Measurements from ENCODE around the gene KLHDC9. TPM values are rescaled to one million over a fixed set of nuclear protein-coding genes. Genes with fewer than 3 reads are reported as not detected.

KLHDC9 gene
- polyA plus RNA-seq, 1 donor: 15.0 TPM

DNA sequence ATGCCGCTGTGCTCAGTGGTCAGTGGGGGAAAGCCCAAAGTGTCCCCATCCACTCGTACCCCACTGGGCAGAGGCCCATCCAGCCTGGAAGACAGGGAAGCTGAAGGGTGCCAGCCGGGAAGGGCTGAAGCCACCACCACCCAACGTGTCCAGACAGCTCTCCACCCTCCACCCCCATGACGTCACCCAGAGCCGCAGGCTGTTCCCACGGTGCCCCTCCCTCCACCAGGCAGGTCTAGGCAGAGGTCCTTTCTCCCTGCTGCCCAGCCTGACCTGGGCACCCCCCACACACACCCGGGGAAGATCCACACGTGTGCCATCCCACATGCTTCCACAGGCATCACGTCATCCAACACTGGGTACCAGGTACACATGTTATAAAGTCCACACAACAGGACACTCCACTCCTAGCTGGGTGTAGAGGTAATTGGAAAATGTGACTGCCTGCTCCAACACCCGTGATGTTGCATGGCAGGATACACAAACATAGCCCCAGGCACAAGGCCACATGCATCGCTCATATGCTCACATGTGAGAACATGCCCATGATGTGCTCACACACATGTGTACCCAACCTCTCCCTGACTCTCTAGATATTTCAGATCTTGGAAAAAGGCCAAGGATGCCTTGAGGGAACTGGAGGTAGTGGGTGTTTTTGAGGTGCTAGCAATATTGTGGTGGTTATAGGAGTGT lies 23.3 kb upstream of the KLHDC9 start:
- no peak for DNase-seq

DNA sequence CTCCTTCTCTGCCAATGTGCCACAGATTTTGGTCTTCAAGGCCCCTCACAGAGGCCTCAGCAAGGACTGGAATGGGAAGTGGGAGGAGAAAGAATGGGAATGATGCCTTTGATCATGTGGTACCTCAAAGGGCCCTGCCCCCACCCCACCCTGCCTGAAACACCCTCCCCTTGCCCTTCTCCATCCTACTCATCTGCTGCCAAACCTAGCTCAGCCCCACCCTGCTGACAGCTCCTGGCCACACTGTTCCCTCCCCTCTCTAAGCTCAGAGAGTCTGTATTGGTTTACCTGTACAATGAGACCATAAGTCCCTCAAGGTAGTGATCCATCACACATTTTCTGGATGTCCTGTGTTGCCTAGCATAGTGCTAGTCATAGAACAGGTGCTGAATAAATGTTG lies 21.8 kb upstream of the KLHDC9 start:
- DNase-seq: no peak

GRCh38 chr1:161077426-161077825 lies 20.7 kb upstream of the KLHDC9 start:
- no peak for DNase-seq

- no peak for DNase-seq
These were observed 18.6 kb upstream of the KLHDC9 start for GRCh38 chr1:161079436-161080110.

DNA sequence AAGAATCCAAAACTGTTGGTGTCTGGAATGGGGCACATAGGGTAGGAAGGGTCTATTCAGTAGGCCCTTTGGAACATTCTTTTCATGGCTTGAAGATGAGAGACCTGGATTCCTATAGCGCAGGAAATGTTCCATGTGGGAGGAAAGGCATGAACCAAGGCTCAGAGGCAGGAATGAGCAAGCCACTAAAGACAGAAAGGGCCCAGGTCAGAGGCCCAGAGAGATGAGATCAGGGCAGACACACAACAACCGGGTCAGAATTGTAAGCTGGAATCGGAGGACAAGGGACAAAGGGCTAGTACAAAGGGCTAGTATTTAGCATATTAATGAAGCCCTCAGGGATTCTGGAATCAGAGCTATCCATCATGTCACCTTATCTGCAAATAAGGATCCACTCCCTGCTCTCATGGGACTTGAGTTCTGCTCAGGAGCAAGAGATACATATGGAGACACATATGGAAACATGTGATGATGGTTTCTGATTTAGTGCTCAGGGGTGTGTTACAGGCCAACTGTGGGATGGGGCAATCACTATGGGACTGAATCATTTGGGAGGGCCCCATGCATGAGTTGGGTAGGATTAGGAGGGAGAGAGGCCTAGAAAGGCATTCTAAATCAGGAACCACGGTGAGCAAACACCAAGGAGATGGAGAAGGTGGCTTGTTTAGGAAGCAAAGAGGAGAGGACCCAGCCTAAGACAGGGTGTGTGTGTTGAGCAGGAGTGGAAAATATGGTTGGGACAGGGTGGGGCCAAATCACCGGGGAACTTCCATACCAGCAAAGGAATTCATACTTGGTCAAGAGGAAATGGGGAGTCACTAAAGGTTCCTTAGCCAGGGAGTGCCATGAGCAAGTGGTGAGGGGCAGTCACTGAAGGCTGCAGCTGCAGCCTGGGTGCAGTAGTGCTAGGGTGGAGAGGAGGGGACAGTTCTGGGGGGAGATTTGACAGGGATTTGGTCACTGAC lies 17.4 kb upstream of the KLHDC9 start:
- no peak for DNase-seq

DNA sequence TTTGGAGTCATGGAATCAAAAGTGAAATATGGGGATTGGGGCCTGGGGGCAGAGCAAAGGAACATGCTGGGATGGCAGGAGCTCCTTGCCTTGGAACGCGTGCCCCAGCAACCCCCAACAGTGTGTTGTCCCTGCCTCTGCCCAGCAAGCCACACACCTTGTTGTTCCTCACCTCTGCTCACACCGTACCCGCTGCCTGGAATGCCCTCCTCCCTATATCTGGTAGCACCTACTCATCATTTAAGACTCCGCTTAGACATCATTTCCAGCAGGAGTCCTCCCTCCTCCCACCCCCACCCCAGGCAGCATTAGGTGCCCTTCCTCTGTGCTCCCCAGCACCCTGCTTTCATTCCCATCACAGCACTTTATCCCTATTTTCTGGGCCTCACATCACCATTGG lies 16.6 kb upstream of the KLHDC9 start:
- DNase-seq: no peak

DNA sequence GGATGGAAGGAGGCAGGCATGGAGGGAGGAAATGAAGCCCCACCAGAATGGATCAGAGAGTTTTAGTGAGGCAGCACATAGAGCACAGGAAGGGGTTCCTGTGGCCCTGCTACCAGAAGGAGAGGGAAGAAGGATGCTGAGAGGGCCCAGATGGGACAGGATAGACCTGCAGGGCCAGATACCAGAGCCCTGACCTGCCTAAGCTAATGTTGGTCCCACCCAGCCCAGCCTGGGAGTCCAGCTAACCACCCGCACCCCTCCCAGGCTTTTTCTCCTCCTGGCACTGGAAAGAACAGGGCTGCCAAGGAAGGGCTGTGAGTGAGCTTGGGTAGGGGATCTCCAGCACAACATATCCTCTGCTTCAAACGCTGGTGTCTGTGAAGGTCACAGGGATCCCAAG lies 15.7 kb upstream of the KLHDC9 start:
- DNase-seq: no peak

- no peak for DNase-seq
These were observed 15.0 kb upstream of the KLHDC9 start for GRCh38 chr1:161082996-161083747.

- no peak for DNase-seq
These were observed 14.2 kb upstream of the KLHDC9 start for GRCh38 chr1:161083748-161084596.

DNA sequence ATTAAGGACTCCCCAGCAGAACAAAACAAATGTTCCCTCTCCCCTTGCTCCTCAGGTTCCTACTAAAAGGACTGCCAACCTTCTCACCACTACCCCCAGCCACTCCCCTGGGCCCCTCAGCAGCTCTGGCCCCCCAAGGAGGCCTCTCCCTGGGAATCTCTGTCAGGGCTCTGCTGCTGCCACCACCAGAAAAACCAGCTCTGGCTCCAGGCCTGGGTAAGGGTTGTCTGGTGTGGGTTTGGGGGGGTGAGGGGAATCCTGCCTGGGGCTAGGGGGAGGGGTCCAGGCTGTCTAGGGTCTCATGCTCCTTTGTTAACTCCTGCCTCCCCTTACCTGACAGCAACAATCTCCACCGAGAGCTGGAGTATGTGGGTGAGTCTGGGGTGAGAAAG lies 13.6 kb upstream of the KLHDC9 start:
- no peak for DNase-seq

DNA sequence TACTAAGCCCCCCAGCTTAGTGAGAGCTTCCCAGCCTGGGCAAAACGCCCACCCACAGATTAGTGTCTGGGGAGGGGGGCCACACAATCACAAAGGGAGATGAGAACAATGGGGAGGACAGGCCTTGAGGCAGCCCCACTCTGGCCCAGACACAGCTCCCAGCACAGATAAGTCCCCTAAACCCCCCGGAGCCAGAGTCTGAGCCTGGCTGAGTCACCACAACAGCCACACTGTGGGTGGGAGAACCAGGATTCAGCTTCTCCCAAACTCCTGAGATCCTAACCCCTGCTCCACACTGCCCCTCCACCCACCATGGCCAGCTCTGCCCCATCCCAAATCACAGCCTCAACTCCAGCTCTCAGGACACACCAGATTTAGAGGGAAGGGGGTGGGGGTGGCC lies 13.0 kb upstream of the KLHDC9 start:
- DNase-seq: no peak

DNA sequence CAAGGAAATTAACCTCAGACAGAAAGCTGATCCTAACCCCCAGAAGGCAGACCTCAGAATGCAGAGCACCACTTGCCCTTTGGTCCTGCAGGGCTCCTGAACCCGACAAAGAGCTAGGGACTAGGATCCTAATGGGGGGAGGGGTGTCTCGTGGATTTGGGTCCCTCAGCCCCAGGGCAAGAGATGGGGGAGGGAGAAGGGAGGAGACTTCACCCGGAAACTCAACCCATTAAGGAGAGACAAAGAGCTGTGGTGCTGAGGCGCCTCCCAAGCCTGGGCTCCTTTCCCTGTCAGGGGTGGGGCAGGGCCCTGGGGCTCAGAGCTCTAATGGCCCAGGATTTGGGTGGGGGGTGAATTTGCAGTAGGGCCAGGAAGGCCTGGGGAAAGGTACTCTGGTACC lies 11.7 kb upstream of the KLHDC9 start:
- no peak for DNase-seq

DNA sequence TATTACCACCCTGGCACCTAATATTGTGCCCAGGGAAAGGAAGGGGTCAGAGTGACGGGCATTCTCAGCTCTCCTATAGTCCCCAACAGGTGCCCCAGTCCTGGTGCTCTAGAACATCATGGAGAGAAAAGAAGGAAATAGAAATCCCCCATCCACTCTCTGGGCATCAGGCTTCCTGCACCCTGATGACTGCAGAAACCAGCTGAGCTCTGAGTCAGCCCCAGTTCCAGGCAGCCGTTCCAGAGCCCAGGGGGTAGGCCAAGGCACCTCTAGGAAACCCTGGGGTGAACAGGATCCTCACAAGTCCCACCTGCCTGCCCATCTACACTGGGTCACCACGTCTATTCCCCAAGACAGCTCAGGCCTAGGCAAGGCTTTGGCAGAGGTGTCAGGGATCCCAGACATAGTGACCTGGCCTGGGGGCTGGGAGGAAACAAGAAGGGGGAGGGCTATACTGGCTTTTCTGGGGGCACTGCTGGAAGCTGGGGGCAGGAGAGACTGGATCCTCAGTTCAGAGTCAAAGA lies 9.5 kb upstream of the KLHDC9 start:
- DNase-seq: no peak

GRCh38 chr1:161089251-161089924 lies 8.8 kb upstream of the KLHDC9 start, which contains the start of gene NECTIN4:
TSS of gene NECTIN4 (minus strand) at chr1:161089558. CDS start at chr1:161089296, 262 bp downstream.
- no peak for DNase-seq

GRCh38 chr1:161089938-161090337 lies 8.2 kb upstream of the KLHDC9 start:
- DNase-seq: no peak

DNA sequence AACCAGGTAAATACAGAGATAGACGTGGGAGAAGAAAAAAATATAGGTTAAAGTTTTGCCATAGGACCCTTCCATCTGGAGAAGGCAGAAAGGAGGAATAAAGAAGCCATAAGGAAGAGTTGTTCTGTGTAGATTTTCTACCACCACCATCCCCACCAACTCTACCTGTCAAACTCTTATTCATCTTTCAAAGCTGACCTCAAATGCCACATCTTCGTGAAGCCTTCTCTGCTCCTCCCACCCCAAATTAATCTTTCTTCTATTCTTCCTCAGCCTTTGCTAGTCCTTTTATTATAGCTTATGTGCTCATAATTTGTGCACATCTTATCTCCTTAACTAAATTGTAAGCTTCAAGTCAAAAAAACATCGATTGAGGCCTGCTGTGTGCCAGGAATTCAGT lies 7.5 kb upstream of the KLHDC9 start:
- no peak for DNase-seq

GRCh38 chr1:161091093-161091492 lies 7.1 kb upstream of the KLHDC9 start:
- DNase-seq: no peak

DNA sequence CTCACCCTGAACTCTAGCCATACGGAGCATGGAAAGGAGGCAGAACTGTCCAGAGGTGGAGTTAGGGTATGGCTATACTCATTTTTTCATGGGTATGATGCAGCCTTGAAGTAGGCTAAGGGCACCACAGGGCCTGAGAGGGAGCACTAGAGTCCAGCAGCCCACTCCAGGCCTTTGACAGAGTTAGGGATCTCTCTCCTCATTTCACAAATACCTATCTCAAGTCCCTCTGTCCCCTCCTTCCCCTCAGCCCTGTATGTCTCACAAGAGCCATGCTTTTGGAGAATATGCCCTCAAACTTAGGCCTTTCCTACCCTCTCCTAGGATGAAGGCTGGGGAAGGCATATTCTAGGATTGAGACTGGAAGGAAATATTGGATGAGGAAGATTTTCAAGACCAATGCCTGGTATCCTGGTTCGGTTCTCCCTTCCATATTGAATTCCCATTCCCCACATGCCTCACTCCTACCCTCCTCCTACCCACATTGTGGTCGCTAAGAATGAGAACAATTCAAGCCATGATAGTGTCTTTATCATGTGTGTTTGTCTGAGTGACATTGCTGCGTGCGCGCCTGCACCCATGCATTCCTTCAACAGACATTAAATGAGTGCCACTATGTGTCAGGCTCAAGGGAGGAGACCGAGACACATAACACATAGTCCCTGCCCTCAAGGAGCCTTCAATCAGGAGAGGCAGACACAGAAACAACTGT lies 6.2 kb upstream of the KLHDC9 start:
- no peak for DNase-seq

GRCh38 chr1:161092621-161093028 lies 5.5 kb upstream of the KLHDC9 start:
- no peak for DNase-seq

DNA sequence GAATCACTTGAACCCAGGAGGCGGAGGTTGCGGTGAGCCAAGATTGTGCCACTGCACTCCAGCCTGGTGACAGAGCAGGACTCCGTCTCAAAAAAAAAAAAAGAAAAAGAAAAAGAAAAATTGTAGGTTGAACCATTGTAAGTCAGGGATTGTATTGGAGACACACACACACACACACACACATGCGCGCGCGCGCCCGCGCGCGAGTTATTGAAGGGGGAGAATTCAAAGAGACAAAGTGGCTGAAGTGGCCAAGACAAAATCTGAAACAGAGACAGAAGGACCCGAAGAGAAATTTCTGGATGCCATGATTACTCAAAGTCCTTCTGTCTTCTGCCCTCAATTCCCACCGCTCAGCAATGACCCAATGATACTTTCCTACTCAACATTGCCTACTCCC lies 3.7 kb upstream of the KLHDC9 start:
- DNase-seq: no peak
